ENCODE measurements around the gene REST.
"Not testable (repeated sequence)": the region's sequence is repeated elsewhere in the genome, so short reads cannot be mapped to it uniquely, and the experiment has no call there.

Gene REST

DNA sequence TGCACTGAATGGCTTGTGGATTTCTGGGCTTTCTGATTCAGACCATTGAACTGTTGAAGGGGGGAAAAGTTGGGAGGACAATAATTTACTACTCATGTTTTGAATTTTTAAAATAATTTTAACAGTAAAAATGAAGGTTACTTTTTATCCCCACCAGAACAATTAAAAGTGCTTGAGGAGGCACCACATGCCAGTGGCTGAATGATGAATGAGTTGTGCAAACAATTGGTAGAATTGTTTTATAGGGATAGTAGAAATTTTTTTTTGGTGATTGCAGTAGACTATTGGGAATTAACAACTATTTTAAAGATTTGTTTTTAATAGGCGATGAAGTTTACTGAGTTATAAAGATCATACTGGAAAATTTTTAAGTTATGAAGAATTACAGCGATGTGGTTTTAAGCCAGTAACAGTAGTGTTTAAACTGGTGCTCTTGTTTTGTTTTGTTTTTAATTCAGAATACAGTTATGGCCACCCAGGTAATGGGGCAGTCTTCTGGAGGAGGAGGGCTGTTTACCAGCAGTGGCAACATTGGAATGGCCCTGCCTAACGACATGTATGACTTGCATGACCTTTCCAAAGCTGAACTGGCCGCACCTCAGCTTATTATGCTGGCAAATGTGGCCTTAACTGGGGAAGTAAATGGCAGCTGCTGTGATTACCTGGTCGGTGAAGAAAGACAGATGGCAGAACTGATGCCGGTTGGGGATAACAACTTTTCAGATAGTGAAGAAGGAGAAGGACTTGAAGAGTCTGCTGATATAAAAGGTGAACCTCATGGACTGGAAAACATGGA is 2.7 kb downstream of the REST start:
- no peak for DNase-seq

DNA sequence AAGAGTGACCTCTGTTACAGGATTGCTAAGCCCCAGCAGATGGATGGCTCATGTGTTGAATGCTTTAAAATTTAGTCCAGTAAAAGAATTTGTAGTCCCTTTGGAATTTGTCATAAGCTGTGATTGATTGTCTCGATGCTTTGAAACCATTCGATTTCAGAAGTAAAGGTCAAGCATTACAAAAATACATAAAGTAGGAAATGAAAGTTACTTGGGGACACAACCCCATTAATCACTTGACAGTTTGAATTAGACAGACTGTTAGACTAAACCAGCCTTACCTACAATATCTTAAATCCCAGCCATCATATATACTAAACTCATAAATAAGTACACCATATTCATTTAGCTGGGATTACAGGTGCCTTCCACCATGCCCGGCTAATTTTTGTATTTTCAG is 6.6 kb downstream of the REST start:
- no peak for DNase-seq

DNA sequence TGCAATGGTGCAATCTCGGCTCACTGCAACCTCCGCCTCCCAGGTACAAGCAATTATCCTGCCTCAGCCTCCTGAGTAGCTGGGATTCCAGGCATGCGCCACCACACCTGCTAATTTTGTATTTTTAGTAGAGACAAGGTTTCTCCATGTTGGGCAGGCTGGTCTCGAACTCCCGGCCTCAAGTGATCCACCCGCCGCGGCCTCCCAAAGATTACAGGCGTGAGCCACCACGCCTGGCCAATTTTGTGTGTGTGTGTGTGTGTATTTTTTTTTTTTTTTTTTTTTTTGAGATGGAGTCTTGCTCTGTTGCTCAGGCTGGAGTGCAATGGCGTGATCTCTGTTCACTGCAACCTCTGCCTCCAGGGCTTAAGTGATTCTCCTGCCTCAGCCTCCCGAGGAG is 7.3 kb downstream of the REST start:
- DNase-seq, result not testable (repeated sequence)

DNA sequence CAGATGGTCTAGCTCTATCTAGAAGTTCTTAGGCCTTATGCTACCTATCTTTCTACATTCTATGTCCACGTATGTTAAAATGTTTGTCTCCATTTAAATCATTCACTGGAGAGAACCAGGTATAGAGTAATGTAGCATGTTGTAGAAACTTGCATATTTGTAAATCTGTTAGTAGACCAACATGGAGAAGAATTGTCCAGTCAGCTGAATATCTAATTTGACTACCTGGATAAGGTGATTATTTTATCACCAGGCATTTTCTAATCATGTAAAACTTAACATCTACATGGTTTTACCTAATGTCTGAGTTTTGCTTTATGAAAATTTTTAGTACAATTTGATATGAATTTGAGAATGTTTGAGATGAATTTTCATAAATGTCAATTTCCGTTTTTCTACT is 19.5 kb downstream of the REST start:
- no peak for DNase-seq

DNA sequence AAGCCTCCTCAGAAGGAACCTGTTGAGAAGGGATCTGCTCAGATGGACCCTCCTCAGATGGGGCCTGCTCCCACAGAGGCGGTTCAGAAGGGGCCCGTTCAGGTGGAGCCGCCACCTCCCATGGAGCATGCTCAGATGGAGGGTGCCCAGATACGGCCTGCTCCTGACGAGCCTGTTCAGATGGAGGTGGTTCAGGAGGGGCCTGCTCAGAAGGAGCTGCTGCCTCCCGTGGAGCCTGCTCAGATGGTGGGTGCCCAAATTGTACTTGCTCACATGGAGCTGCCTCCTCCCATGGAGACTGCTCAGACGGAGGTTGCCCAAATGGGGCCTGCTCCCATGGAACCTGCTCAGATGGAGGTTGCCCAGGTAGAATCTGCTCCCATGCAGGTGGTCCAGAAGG is 22.9 kb downstream of the REST start:
- no peak for DNase-seq

DNA sequence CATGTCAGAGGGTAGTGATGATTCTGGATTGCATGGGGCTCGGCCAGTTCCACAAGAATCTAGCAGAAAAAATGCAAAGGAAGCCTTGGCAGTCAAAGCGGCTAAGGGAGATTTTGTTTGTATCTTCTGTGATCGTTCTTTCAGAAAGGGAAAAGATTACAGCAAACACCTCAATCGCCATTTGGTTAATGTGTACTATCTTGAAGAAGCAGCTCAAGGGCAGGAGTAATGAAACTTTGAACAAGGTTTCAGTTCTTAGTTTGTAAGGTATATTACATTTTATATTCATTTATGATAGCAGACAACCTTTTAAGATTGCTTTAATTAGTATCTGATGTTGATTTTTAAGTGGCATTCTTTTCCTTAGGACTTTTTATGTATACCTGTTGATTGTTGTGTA is 24.2 kb downstream of the REST start:
- DNase-seq, result no peak

DNA sequence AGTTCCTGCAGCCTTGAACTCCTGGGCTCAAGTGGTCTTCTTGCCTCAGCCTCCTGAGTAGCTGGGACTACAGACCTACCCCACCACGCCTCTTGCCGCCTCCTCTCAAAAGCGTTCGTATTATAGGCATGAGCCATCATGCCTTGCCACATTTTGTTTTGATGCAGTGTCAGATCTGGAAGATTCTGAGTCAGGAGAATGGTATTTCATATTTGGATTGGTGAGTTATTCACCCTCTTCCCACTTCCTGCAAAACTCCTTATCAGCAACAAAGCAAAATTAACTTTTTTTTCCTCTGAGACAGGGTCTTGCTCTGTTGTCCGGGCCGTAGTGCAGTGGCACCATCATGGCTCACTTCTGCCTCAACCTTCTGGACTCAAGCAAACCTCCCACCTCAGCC is 29.6 kb downstream of the REST start:
- peak; percentile 51 for DNase-seq

DNA sequence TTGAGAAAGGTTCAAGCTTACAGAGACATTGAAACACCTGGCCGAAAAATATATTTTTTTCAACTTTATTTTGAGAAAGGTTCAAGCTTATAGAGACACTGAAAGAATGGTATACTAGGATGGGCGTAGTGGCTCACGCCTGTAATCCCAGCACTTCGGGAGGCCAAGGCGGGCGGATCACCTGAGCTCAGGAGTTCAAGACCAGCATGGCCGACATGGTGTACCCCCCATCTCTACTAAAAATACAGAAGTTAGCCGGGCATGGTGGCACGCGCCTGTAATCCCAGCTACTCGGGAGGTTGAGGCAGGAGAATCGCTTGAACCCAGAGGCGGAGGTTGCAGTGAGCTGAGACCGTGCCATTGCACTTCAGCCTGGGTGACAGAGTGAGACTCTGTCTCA is 32.1 kb downstream of the REST start:
- DNase-seq, result not testable (repeated sequence)

DNA sequence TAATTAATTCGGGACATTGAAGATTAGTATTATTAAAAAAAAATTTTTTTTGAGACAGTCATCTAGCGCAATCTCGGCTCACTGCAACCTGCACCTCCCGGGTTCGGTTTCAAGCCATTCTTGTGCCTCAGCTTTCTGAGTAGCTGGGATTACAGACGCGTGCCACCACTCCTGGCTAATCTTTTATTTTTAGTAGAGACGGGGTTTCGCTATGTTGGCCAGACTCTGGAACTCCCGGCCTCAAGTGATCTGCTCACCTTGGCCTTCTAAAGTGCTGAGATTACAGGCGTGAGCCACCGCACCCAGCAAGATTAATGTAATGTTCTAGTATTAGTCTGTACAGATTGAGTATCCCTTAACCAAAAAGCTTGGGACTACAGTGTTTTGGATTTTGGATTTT is 32.7 kb downstream of the REST start:
- no peak for DNase-seq

DNA sequence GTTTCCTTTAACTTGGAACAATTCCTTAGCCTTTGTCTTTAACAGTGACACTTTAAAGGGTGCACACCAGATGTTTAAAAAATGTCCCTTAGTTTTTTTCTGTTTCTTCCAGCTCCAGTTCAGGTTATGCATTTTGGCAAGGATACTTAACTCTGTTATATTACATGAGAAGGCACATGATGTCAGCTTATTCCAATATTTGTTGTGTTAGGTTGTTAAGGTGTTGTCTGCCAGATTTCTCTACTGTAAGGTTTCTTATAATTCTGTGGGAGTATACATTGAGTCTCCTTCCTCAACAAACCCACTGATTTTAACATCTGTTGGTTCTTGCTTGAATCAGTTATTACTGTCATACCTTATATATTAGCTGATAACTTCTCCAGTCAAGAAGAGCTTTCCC is 33.3 kb downstream of the REST start:
- DNase-seq, result no peak

DNA sequence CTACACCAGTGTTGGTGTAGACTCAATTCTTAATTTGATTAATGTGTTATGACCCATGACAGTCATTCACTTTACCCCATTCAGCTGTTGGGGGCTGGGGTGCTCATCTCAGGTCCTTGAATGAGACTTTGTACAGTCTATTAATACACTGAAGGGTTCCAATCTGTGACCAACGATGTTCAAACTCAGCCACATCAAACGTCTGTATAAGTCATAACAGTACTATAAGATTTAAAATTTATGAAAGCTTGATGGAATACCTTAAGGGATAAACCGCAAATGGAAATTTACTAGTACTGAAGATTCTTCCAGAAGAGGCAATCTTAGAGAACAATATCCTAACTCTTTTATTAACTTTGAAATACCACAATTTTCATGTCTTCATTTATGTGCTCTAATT is 33.7 kb downstream of the REST start:
- DNase-seq, result no peak

DNA sequence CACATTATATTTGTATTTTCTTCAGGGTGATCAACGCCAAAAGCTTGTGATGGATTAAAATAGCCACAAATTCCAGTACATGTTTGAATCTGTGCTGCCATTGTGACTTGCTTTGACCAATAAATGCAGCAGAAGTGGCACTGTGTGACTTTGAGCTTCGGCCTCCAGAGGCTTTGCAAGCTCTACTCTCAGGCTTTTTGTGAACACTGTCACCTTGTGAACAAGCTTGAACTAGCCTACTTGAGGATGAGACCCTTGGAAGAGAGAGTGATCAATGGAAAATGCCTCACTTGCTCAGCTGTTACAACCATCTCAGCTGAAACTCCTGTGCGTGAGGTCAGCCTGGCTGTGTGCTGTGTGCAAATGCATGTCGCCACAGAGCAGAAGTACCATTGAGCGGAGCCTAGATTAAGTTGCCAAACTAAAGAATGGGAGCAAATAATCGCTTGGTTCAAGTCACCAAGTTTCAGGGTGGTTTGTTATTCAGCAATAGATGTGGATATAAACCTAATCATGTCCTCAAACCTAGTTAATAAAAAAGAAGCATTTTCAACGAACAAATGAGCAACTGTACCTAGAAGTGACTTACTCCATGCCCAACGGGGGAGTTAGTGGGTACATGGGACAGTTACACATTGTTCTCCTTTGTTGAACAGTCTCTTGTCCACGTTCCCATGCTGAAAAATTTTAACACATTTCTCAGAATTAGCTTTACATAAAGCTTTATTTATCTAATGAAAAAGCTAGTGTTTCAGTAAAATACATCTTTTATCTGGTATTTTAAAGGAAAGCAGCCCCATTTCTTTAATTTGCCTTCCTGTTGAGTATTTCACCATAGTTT is 46.2 kb downstream of the REST start:
- DNase-seq, result no peak

DNA sequence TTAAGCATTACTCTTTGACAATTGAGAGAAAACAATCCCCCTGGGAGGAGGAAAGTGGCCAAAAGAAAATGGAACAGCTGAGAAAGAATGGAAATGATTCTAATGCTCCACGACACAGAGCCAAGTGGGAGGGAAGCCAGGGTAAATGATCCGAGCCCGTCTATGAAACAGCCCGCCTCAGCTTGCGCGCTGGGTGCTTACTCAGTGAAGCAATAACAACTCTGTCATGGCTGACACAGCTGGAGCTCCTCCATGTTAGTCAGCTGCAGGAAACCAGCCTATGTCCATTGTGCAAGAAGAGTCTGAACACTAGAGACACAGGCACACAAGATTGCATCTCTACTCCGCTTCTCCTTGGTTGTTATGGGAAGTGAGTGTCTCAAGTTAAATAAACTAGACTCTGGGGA is 50.4 kb downstream of the REST start:
- peak; percentile 89 for DNase-seq

DNA sequence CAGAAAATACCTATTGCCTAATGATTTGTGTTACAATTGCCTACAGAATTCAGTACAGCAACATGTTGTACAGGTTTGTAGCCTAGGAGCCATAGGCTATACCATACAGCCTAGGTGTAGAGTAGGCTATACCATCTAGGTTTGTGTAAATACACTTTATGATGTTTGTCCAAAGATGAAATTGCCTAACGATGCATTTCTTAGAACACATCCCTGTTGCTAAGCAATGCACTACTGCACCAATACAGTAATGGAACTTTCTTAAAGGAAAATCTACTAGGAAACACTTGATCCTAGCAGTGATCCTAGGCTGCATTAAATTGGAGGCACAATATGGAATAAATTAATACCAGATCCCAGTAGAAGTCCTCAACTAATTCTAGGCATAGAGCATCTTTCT is 51.4 kb downstream of the REST start:
- DNase-seq, result no peak

DNA sequence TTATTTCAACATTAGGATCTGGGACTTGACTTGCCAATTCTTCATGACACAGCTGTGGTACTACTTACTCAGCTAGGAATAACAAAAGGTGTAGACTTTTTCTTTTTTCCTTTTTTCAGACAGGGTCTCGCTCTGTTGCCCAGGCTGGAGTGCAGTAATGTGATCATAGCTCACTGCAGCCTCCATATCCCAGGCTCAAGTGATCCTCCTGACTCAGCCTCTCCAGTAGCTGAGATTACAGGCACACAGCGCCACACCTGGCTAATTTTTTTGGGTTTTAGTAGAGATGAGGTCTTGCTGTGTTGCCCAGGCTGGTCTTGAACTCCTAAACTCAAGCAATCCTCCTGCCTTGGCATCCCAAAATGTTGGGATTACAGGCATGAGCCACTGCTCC is 53.4 kb downstream of the REST start:
- DNase-seq, result no peak

DNA sequence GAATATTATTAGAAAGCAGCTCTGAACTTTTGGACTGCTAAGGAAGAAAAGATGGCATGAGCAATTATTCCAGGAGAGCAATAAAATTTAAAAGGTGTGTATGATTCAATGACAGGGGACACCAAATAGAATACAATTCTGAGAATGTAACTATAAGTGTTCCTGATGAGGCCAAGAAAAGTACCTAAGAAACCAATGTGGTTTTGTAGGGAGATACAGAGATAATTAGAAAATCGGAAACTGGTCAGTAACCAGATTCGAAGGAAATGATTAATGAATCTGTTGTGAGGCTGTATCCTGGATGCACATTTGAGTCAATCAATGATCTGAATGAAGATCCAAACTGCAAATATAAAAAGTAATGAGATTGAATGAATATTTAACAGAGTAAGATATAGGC is 63.7 kb downstream of the REST start:
- DNase-seq, result no peak

DNA sequence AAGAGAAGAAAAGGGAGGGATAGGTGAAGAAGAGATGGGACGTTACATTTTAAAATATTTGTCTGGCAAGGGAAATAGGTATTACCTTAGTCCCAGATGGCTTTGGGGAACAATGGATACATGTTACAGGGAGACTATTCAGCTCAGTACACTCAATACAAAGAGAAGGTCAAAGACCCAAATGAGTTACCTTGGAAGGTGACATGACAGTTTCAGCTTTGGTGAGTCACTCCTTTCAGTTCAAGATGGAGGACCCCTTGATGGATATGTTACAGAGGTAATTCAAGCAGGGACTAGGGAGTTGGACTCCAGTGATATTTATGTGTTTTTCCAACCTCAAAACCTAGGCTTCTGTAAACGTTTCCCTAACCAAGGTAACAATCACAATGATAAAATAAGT is 64.7 kb downstream of the REST start:
- no peak for DNase-seq

DNA sequence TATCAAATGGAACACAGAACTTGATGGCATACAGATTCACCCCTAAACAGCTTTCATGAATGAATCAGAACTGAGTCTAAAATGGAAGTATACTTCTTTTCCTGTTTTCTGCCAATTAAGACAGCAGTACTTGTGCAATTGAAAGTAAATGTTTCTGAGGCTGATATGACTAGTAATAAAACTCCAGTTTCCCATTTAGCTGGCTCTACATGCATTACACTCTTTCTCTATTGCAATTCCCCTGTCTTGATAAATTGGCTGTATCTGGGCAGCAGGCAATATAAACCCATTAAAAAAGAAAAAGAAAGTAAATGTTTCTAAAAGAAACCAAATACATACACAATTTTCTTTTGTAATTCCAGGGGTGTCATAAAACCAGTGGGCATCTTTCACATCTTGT is 65.1 kb downstream of the REST start:
- no peak for DNase-seq

DNA sequence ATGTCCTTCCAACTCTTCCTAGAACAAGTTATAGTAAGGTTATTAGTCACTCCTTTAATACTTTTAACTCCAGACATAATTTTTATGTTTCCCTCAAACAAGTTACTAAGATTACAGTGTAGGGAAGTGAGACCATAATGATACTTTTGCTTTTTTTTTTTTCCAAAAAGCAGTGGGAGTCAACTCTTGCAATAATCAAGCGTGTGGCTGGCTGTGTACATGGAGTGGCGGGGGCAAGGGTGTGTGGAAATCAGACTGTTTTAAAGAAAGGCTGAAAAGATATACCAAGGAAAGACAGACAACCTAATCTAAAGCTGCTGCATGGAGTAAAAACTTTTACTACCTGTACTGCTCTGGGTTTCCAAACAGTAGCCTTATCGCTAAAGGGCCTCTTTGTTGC is 65.6 kb downstream of the REST start:
- DNase-seq, result no peak

DNA sequence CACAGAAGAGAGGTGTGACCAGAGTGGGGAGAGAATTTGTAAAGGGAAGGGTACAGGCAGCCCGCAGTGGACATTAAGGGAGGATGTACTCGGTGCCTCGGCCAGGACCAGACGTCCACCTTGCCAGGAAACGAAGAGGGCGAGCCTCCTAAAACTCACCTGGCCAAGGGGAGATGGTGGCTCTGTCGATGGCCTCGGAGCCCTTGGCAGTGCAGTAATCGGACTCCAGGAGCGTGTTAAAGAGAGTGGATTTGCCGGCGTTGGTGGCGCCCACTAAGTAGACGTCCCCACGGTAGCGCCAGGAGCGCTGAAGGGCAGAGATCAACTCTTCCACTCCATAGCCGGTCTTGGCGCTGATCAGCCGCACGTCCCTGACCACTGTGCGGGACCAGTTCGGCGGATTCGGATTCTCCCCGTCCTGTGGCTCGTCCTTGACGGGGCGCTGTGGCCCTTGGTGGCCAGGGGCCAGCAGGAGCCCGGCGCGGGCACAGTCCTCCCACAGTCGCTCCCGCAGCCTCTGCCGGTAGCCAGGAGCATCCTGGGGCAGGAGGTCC is 68.7 kb downstream of the REST start:
- DNase-seq, result no peak

DNA sequence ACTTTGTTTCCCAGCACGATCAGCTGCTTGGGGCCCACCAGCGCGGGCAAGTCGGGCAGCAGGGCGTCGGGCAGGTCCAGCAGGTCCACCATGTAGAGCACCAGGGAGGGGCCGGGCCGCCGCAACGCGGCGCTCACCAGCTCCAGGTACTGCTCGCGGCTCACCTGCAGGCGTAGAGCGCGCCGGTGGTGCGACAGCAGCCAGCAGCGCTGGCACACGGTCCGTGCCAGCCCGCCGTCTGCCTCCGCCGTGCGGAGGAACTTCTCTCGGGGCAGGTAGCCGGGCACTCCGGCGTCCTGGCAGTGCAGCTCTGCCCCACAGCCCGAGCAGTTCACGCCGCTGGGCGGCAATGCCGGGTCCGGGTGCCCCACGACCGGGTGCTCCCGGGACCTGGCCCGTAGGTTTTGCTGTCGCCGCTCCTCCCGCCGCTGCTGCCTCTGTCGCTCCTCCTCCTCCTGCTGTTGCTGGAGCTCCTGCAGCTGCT is 69.2 kb downstream of the REST start:
- no peak for DNase-seq

DNA sequence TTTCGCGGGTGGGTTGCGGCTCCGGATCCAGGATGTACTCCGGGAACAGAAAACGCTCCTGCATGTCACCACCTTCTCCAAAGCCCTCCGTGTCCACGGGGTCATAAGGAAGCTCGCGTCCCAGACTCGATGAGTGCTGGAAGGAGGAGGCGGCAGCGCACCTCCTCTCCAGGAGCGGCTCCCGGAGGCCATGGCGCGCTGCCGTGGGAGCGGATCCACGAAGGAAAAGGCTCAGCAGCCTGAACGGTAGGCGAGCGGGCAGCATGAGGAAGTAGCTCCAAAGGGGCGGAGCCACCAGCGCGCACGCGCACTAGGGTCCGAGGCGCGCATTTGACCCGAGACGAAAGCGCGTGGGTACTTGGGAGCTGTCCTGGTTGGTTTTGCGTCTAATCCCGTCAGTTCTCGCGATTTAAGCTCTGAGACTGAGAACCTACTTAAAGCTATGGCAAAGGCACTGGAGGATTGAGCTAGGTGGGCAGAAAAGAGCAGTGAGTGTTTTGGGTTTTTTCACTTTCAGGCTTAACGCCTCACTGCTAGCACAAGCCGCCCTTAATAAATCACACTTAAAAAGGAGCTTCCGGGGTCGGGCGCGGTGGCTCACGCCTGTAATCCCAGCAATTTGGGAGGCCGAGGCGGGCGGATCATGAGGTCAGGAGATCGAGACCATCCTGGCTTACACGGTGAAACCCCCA is 69.8 kb downstream of the REST start, which contains the start of gene NOA1:
Gene NOA1, minus strand, starts transcription at position 286 of the 692 bp plus-strand sequence. Its CDS starts 21 bp downstream, at position 265.
- peak; percentile 96 for DNase-seq

DNA sequence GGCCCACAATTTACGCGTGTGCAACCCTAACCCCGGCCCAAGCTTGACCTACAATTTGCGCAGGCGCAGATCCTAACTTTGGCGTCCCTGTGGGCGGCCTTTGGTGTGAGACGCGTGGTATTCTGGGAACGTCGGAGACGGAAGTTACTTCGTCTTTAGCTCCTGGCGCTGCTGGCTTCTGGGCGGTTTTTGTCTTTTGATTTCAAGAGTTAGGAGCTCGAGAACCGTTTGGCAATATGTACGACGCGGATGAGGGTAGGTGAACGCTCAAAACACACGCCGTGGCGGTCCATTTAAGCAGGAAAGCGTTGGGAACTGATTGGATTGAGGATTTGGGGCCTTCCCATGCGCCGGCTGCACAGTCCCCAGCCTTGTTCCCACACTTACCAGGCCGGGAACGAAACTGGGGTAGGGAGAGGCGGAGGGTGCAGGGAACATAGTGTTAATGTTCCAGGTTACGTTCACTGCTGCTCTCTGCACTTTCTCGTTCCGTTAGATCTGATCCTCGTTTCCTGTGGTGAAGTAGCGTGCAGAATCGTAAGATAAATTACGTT is 71.1 kb downstream of the REST start, which contains the start of gene POLR2B:
Gene POLR2B, plus strand, starts transcription at position 147 of the 554 bp plus-strand sequence. Its CDS starts 90 bp downstream, at position 237.
- DNase-seq, result peak; percentile 87
